ENCODE data around the gene ABHD2.
"Not testable (repeated sequence)": the region's sequence is repeated elsewhere in the genome, so short reads cannot be mapped to it uniquely, and the experiment has no call there.

Gene ABHD2

DNA sequence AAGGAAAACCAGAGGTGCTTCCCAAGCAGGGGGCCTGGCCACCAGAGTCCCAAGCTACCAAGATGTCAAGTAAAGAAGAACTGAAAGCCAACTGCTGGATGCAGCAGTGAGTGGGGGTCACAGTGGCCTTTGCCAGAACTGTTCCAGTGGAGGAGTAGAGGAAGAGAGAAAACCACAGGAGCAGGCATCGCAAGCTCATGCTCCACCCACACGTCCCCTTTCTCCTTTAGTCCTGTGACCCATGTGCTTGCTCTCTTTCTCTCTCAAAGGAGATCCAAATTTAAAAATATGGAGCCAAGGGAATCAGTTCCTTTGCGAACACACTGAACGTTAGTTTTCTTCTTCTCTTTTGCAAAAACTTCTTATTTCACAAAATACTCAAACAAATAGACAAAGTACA lies 12.4 kb upstream of the ABHD2 start:
- H3K27ac ChIP-seq: no peak overlapping the region
- TF ChIP-seq ZFX (IDR thresholded peaks at IDR 0.05; ENCODE audit: borderline replicate concordance) (no peak), CTCF (IDR thresholded peaks at IDR 0.05) (no peak)

DNA sequence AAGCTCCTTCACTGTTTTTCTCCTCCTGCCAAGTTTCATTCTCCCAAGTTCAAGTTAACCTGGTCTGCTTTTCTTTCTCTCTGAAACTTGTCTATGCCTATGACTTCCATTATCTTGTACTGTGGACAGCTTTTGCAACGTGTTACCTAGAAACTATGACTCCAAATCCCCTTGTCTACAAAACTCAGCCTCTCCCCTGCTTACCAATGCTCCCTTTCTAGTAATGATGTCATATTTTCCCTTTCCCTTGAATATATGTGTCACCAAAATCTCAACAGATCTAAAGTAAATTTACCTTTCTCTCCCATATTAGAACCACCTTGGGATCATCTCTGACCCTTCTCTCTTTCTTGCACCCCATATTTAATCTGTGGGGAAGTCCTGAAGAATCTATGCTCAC lies 10.5 kb upstream of the ABHD2 start:
- no peak overlapping the region for H3K27ac ChIP-seq
- TF ChIP-seq ZFX (IDR thresholded peaks at IDR 0.05; ENCODE audit: borderline replicate concordance): no peak
- no peak for TF ChIP-seq CTCF (IDR thresholded peaks at IDR 0.05)

DNA sequence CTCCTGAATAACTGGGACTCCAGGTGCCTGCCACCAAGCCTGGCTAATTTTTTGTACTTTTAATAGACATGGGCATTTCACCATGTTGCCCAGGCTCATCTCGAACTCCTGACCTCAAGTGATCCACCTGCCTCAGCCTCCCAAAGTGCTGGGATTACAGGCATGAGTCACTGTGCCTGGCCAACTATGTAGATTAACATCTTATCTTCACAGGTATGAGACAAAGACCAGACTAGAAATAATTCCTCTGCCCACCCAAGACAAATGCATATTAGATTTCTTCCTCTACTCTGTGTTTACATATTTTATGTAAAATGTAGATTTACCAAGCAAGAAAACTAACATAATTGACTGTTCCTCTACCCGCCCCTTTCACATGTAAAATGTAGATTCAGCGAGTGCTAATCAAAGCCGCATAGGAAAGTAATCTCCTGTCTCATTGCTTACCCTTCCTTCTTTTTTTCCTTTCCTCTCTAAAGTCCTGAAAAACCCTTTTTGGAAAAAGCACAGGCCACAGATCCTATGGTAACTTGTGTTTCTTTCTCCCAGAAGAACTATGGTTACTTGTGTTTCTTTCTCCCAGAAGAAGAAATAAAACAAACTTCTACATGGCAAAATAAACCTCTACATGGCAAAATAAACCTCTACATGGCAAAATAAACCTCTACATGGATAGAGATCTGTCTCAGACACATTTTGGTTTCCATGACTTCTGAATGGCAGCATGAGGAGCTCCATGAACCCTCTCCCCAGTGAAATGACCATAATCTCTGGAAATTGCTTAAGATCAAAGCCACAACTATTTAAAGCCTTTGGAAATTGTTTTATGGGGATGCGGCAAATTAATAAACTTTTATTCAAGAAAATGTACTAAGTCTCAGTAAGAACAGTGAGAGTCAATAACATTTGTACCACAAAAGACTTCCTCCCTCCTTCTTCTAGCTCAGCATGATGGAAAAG lies 9.1 kb upstream of the ABHD2 start:
- H3K27ac ChIP-seq: no peak overlapping the region
- TF ChIP-seq CTCF (IDR thresholded peaks at IDR 0.05): no peak
- TF ChIP-seq ZFX (IDR thresholded peaks at IDR 0.05; ENCODE audit: borderline replicate concordance): no peak

DNA sequence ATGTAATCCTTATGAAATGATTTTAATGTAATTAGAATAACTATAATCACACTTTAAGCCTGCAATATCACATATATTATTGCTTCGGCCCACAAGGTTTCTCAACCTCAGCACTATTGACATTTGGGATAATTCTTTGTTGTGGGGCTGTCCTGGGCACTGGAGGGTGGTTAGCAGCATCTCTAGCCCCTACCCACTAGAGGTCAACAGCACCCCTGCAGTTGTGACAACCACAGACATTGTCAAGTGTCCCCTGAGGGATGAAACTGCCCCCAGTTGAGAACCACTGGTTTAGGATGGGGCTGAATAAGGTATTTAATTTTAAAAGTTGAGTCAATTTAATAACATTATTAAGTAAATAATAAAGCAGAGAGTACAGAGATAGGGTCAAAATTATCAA lies 6.4 kb upstream of the ABHD2 start:
- TF ChIP-seq CTCF (IDR thresholded peaks at IDR 0.05) (no peak), ZFX (IDR thresholded peaks at IDR 0.05; ENCODE audit: borderline replicate concordance) (no peak)

GRCh38 chr15:89083246-89083645 lies 5.0 kb upstream of the ABHD2 start:
- H3K27ac ChIP-seq: no peak overlapping the region

More for the DNA sequence above, 6.4 kb upstream of the ABHD2 start:
- H3K27ac ChIP-seq: no peak overlapping the region

DNA sequence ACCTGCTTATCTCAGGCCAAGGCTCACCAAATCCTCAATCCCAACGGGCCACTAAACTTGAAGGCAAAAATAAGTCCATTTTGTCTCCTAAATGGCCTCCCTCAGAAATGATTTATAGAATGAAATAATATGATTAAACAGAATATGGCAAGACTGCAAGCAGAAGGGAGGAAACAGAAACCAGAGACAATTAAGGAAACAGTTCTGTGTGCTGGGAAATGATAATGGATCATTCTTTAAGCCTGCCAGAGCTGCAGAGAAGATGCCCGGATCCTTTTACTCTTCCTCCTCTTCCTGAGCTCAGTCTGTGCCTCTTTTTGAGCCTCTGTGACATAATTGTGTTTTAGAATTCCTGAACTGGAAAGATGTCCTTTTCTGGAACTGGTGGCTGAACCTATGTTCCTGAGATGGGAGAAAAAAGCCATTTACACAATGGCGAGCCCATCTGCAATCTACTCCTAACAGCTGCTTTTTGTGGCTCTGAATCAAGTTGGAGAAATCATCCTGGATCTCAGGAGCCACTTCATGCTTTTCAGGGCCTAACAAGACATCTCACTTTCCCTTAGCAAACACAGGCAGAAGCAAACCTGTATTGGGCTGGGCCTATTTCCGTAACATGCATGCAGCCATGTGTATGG lies 2.8 kb upstream of the ABHD2 start:
- TF ChIP-seq ZFX (IDR thresholded peaks at IDR 0.05; ENCODE audit: borderline replicate concordance): no peak
- no peak for TF ChIP-seq CTCF (IDR thresholded peaks at IDR 0.05)
- no peak overlapping the region for H3K27ac ChIP-seq

More at GRCh38 chr15:89083246-89083645, 5.0 kb upstream of the ABHD2 start:
- TF ChIP-seq CTCF (IDR thresholded peaks at IDR 0.05) (no peak), ZFX (IDR thresholded peaks at IDR 0.05; ENCODE audit: borderline replicate concordance) (no peak)

- H3K27ac ChIP-seq: not testable (repeated sequence)
Measured at GRCh38 chr15:89085933-89086332, 2.3 kb upstream of the ABHD2 start.

DNA sequence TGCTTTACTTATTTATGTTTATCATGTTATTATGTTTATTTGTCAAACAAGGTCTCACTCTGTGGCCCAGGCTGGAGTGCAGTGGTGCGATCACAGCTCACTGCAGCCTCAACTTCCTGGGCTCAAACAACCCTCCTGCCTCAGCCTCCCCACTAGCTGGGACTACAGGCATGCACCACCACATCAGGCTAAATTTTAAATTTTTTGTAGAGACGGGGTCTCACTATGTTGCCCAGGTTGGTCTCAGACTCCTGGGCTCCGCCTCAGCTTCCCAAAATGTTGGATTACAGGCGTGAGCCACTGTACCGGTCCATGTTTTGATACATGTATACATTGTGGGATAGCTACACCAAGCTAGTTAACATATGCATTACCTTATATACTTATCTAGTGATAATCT lies 1.9 kb upstream of the ABHD2 start:
- H3K27ac ChIP-seq: not testable (repeated sequence)

All from 22Rv1 (cell line).